Activated CD4-positive, alpha-beta T cell treated with anti-CD3 and anti-CD28 coated beads, Interleukin-2, amount 10 ng/mL, durations not matched to agents 24 days and 14 days (primary cell): Measurements from ENCODE around the gene HAX1. TPM values are rescaled to one million over a fixed set of nuclear protein-coding genes. Genes with fewer than 3 reads are reported as not detected.

Experiments used
- DNase-seq: peaks from one replicate; pipeline ENCODE4 v3.0.0; 2022
- H3K27ac Mint-ChIP-seq: one replicate; pipeline ENCODE4 v1.8.0; 2022; ENCODE audit warnings: mild to moderate bottlenecking, mixed read lengths
- H3K27me3 Mint-ChIP-seq: one replicate; pipeline ENCODE4 v1.8.0; 2022; ENCODE audit warnings: mixed read lengths
- H3K36me3 Mint-ChIP-seq: one replicate; pipeline ENCODE4 v1.8.0; 2022; ENCODE audit warnings: low read depth, mild to moderate bottlenecking, mixed read lengths
- H3K4me1 Mint-ChIP-seq: one replicate; pipeline ENCODE4 v1.8.0; 2021; ENCODE audit warnings: mixed read lengths
- H3K4me3 Mint-ChIP-seq: one replicate; pipeline ENCODE4 v1.8.0; 2022; ENCODE audit warnings: mild to moderate bottlenecking, moderate library complexity, mixed read lengths
- H3K9me3 Mint-ChIP-seq: one replicate; pipeline ENCODE4 v1.8.0; 2021; ENCODE audit warnings: mixed read lengths
- intact Hi-C: fragments of 100-400 bp; cut with micrococcal nuclease; formaldehyde crosslinking; loops from one replicate; pipeline ENCODE4 v1.15.1; 2023
- total RNA-seq: library from RNA; stranded (reverse); gene quantifications from 2 replicates; pipeline ENCODE4 v1.2.3, GENCODE V29; 2022

HAX1 gene
- total RNA-seq, 1 donor from 2014 or later = 114 TPM

DNA sequence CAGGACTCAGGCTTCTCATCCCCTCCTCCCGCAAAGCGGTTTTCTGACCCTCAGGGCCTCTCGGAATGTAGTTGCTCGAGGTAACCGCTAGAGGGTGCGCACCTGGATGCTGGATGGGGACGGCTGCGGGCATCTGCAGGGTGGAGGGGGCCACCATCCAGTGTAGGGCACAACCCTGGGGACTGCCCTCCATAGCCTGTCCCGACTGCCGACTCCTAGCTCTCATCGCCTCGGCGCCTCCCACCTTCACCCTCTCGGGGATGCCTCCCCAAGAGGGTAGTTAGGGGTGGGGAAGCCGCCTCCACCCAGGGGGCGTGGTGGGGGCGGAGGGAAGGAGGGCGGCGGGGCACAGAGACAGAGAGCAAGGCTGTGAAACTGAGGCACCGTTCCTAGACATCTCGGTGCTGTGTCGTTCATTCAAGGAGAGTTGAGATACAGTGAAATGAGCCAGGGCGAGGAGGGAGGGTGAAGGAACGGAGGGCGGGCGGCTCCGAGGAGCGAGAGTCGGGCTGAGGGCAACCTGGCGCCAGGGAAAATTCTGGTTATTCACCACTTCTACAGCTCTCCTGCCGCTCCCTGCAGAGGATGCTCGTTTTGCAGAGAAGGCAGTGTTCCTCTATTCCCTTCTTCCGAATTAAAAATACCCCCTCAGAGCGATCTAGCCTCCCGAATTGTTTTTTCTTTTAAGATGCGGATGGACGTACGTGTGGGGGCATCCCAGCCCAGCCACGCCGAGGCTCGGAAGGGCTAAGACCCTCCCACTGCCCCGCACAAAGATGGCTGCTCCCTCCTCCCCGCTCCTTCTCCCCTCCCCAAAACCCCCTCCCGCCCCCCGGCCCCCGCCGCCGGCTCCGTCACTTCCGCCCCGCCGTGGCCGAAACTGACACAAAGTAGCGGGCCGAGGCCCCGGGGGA, 52.5 kb downstream of the HAX1 start, which contains the start of gene ATP8B2:
Gene ATP8B2, plus strand, starts transcription at position 857 of the 914 bp plus-strand sequence. CDS start 2,617 bp downstream, outside the sequence.
- Mint-ChIP-seq H3K27ac (peak within 1 kb of the TSS; percentile 92), H3K9me3 (no peaks in the 10 kb centered on the region), H3K4me3 (peak within 1 kb of the TSS; percentile 98), H3K36me3 (peaks cover 3% of the 10 kb centered on the region), H3K4me1 (peaks cover 34% of the 10 kb centered on the region), H3K27me3 (peaks cover 21% of the 10 kb centered on the region)
- peak; percentile 95 for DNase-seq
- intact Hi-C loops = loop anchor here (2.0 kb wide), 1 partner anchor 82 kb away; no protein-coding TSS in a partner anchor

Other genes with a start within 250 kb of the HAX1 start
- 0.02 TPM in 1 of 2 replicates, not detected in the other for gene NUP210L, start 117.6 kb upstream of the HAX1 start, total RNA-seq
- gene TPM3, start 80.5 kb upstream of the HAX1 start, total RNA-seq = 633 and 635 TPM in 2 replicates
- gene CFAP141, start 66.3 kb upstream of the HAX1 start, total RNA-seq = not detected in 2 replicates
- 277 and 281 TPM in 2 replicates for gene UBAP2L, start 51.7 kb upstream of the HAX1 start, total RNA-seq
- not detected in 2 replicates for gene AQP10, start 48.5 kb downstream of the HAX1 start, total RNA-seq
- gene ATP8B2, start 52.9 kb downstream of the HAX1 start, total RNA-seq = 49.4 and 49.6 TPM in 2 replicates
- 3.0 and 3.3 TPM in 2 replicates for gene IL6R, start 132.7 kb downstream of the HAX1 start, total RNA-seq
- gene TDRD10, start 229.6 kb downstream of the HAX1 start, total RNA-seq = not detected in 2 replicates
- gene SHE, start 229.8 kb downstream of the HAX1 start, total RNA-seq = not detected in 2 replicates